ENCODE measurements around the gene ABCA3. TPM values are rescaled to one million over a fixed set of nuclear protein-coding genes. Genes with fewer than 3 reads are reported as not detected.
A peak's percentile ranks its signal among the peaks of the same experiment; 100 is the strongest.
"Not testable (repeated sequence)": the region's sequence is repeated elsewhere in the genome, so short reads cannot be mapped to it uniquely, and the experiment has no call there.

ABCA3 gene
- total RNA-seq, 1 donor from 2014 or later, result 21.4 TPM

GRCh38 chr16:2257726-2258125 is 82.8 kb downstream of the ABCA3 start:
- DNase-seq (ENCODE audit: low read depth in 2 of 2), result no peak

GRCh38 chr16:2256531-2257140 is 83.9 kb downstream of the ABCA3 start:
- DNase-seq (ENCODE audit: low read depth in 2 of 2), result no peak

- no peak for DNase-seq (ENCODE audit: low read depth in 2 of 2)
Observed at GRCh38 chr16:2253293-2253692, 87.2 kb downstream of the ABCA3 start.

GRCh38 chr16:2252806-2253148 is 87.8 kb downstream of the ABCA3 start:
- no peak for DNase-seq (ENCODE audit: low read depth in 2 of 2)

- peak; percentile 75 to 93 for DNase-seq (ENCODE audit: low read depth in 2 of 2)
Observed at GRCh38 chr16:2251296-2252111, 89.0 kb downstream of the ABCA3 start, which contains the start of gene ECI1. Gene ECI1, minus strand, starts transcription at chr16:2251587. Its CDS starts 21 bp downstream, at chr16:2251566.

GRCh38 chr16:2250652-2251295 is 89.8 kb downstream of the ABCA3 start:
- DNase-seq (ENCODE audit: low read depth in 2 of 2), result peak in 1 of 2 donors; percentile 37

GRCh38 chr16:2246301-2246885 is 94.1 kb downstream of the ABCA3 start:
- no peak for DNase-seq (ENCODE audit: low read depth in 2 of 2)

- no peak for DNase-seq (ENCODE audit: low read depth in 2 of 2)
Observed at GRCh38 chr16:2244926-2245795, 95.4 kb downstream of the ABCA3 start.

- no peak for DNase-seq (ENCODE audit: low read depth in 2 of 2)
Observed at GRCh38 chr16:2244301-2244700, 96.2 kb downstream of the ABCA3 start.

- no peak for DNase-seq (ENCODE audit: low read depth in 2 of 2)
Observed at GRCh38 chr16:2243781-2244180, 96.7 kb downstream of the ABCA3 start.

GRCh38 chr16:2243031-2243528 is 97.4 kb downstream of the ABCA3 start:
- no peak for DNase-seq (ENCODE audit: low read depth in 2 of 2)

- DNase-seq (ENCODE audit: low read depth in 2 of 2), result no peak
Observed at GRCh38 chr16:2242598-2242997, 97.9 kb downstream of the ABCA3 start.

- not testable (repeated sequence) for DNase-seq (ENCODE audit: low read depth in 2 of 2)
Observed at GRCh38 chr16:2240331-2240730, 100.2 kb downstream of the ABCA3 start.

- DNase-seq (ENCODE audit: low read depth in 2 of 2), result no peak
Observed at GRCh38 chr16:2238838-2239675, 101.5 kb downstream of the ABCA3 start.

GRCh38 chr16:2238150-2238837 is 102.2 kb downstream of the ABCA3 start:
- no peak for DNase-seq (ENCODE audit: low read depth in 2 of 2)

GRCh38 chr16:2237493-2238149 is 102.9 kb downstream of the ABCA3 start:
- DNase-seq (ENCODE audit: low read depth in 2 of 2), result no peak

- no peak for DNase-seq (ENCODE audit: low read depth in 2 of 2)
Observed at GRCh38 chr16:2237102-2237482, 103.4 kb downstream of the ABCA3 start.

- DNase-seq (ENCODE audit: low read depth in 2 of 2), result peak in 1 of 2 donors; percentile 47
Observed at GRCh38 chr16:2236337-2237101, 104.0 kb downstream of the ABCA3 start, which contains the start of gene DNASE1L2. Gene DNASE1L2, plus strand, starts transcription at chr16:2236444. Its CDS starts 373 bp downstream, at chr16:2236817.
